ENCODE data around the gene PTBP3. TPM values are rescaled to one million over a fixed set of nuclear protein-coding genes. Genes with fewer than 3 reads are reported as not detected.

Gene PTBP3
- total and polyA plus RNA-seq, 2 donors: 26.7 to 32.8 TPM

GRCh38 chr9:112316258-112316943, 17.0 kb downstream of the PTBP3 start:
- WGBS: 97% methylated on average over 11 of the region's 11 CpGs
- Histone ChIP-seq H3K4me1 (ENCODE audit: control insufficient read depth in 2 of 2, insufficient read depth in 2 of 2, low read length in 2 of 2) (peaks cover 0 to 3% of the 10 kb centered on the region in 2 donors), H3K27ac (ENCODE audit: low read depth in 1 of 2, low read length in 1 of 2) (no peak overlapping the region)

DNA sequence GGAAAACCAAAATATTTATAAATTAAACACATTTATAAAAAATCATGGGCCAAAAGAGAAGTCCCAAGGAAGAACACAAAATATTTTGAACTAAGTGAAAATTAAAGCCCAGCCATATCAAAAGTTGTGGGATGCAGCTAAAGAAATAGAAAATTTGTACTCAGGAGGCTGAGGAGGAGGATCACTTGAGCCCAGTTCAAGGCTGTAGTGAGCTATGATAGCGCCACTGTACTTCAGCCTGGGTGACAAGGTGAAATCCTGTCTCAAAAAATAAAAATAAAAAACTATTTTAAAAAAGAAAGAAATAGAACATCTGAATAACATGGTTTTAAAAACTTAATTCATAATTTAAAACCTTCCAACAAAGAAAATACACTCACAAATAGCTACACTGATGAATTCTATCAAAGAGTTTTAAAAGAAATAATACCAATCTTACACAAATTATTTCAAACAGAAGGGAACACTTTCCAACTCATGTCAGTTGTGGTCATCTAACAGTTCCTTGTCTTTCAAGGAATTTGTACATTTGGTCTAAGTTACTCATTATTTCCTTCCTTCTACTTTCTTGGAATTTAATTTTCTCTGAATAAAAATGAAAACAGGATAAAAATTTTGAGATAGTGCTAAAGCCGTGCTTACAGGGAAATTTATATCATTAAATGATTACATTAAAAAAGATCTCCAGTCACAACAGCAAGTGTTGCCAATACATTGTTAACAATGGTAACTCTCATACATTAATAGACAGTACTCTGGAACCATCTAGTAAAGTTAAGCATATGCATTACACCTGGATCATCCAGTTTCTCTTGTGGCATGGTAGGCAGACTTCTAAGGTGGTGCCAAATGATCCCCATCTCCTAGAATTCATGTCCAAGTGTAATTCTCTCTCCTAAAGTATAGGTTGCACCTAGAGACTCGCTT, 17.8 kb downstream of the PTBP3 start:
- H3K27ac ChIP-seq (ENCODE audit: low read depth in 1 of 2, low read length in 1 of 2): no peak overlapping the region
- no peaks in the 10 kb centered on the region for H3K36me3 ChIP-seq (ENCODE audit: control insufficient read depth in 2 of 2, insufficient read depth in 2 of 2, low read length in 1 of 2)
- no peaks in the 10 kb centered on the region for H3K27me3 ChIP-seq (ENCODE audit: control insufficient read depth in 2 of 2, insufficient read depth in 1 of 2, low read length in 1 of 2)
- WGBS: 75% methylated on average over 3 of the region's 3 CpGs
- H3K4me3 ChIP-seq (ENCODE audit: low read length in 2 of 2): no peak overlapping the region
- DNase-seq (ENCODE audit: low read depth in 6 of 9, low spot score in 9 of 9): no peak
- H3K4me1 ChIP-seq (ENCODE audit: control insufficient read depth in 2 of 2, insufficient read depth in 2 of 2, low read length in 2 of 2): peaks cover 0 to 3% of the 10 kb centered on the region in 2 donors
- no peaks in the 10 kb centered on the region for H3K9me3 ChIP-seq (ENCODE audit: control insufficient read depth in 2 of 2, insufficient read depth in 1 of 2, low read length in 1 of 2)

More at GRCh38 chr9:112316258-112316943, 17.0 kb downstream of the PTBP3 start:
- H3K4me3 ChIP-seq (ENCODE audit: low read length in 2 of 2): no peak overlapping the region
- no peaks in the 10 kb centered on the region for H3K36me3 ChIP-seq (ENCODE audit: control insufficient read depth in 2 of 2, insufficient read depth in 2 of 2, low read length in 1 of 2)
- DNase-seq (ENCODE audit: low read depth in 6 of 9, low spot score in 9 of 9): no peak
- no peaks in the 10 kb centered on the region for H3K27me3 ChIP-seq (ENCODE audit: control insufficient read depth in 2 of 2, insufficient read depth in 1 of 2, low read length in 1 of 2)
- no peaks in the 10 kb centered on the region for H3K9me3 ChIP-seq (ENCODE audit: control insufficient read depth in 2 of 2, insufficient read depth in 1 of 2, low read length in 1 of 2)

DNA sequence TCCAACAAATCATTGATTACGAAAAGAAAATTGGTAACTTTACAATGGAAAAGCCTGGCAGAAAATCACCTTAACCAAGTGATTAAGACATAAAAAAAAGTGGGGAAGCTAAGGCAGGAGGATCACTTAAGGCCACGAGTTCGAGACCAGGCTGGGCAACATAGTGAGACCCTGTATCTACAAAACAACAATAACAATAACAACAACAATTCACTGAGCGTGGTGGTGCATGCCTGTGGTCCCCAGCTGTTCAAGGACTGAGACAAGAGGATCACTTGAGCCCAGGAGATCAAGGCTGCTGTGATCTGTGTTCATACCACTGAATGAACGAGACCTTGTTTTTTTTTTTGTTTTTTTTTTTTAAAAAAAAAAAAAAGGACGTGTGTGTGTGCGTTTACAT, 21.3 kb downstream of the PTBP3 start:
- 92% methylated on average over 7 of the region's 7 CpGs for WGBS

GRCh38 chr9:112311497-112311896, 21.9 kb downstream of the PTBP3 start:
- no peak for DNase-seq (ENCODE audit: low read depth in 6 of 9, low spot score in 9 of 9)
- 98% methylated on average over 3 of the region's 3 CpGs for WGBS
- peaks cover 0 to 3% of the 10 kb centered on the region in 2 donors for H3K4me1 ChIP-seq (ENCODE audit: control insufficient read depth in 2 of 2, insufficient read depth in 2 of 2, low read length in 2 of 2)

More for the DNA sequence above, 21.3 kb downstream of the PTBP3 start:
- Histone ChIP-seq H3K4me3 (ENCODE audit: low read length in 2 of 2) (no peak overlapping the region), H3K4me1 (ENCODE audit: control insufficient read depth in 2 of 2, insufficient read depth in 2 of 2, low read length in 2 of 2) (peaks cover 0 to 3% of the 10 kb centered on the region in 2 donors), H3K36me3 (ENCODE audit: control insufficient read depth in 2 of 2, insufficient read depth in 2 of 2, low read length in 1 of 2) (no peaks in the 10 kb centered on the region), H3K27ac (ENCODE audit: low read depth in 1 of 2, low read length in 1 of 2) (no peak overlapping the region), H3K27me3 (ENCODE audit: control insufficient read depth in 2 of 2, insufficient read depth in 1 of 2, low read length in 1 of 2) (no peaks in the 10 kb centered on the region), H3K9me3 (ENCODE audit: control insufficient read depth in 2 of 2, insufficient read depth in 1 of 2, low read length in 1 of 2) (no peaks in the 10 kb centered on the region)
- DNase-seq (ENCODE audit: low read depth in 6 of 9, low spot score in 9 of 9): no peak

GRCh38 chr9:112310826-112311225, 22.6 kb downstream of the PTBP3 start:
- 97% methylated on average over 4 of the region's 4 CpGs for WGBS
- H3K9me3 ChIP-seq (ENCODE audit: control insufficient read depth in 2 of 2, insufficient read depth in 1 of 2, low read length in 1 of 2): peaks cover 0 to 3% of the 10 kb centered on the region in 2 donors
- no peaks in the 10 kb centered on the region for H3K27me3 ChIP-seq (ENCODE audit: control insufficient read depth in 2 of 2, insufficient read depth in 1 of 2, low read length in 1 of 2)
- no peak overlapping the region for H3K4me3 ChIP-seq (ENCODE audit: low read length in 2 of 2)
- H3K27ac ChIP-seq (ENCODE audit: low read depth in 1 of 2, low read length in 1 of 2): no peak overlapping the region
- no peaks in the 10 kb centered on the region for H3K36me3 ChIP-seq (ENCODE audit: control insufficient read depth in 2 of 2, insufficient read depth in 2 of 2, low read length in 1 of 2)
- H3K4me1 ChIP-seq (ENCODE audit: control insufficient read depth in 2 of 2, insufficient read depth in 2 of 2, low read length in 2 of 2): peaks cover 0 to 3% of the 10 kb centered on the region in 2 donors
- no peak for DNase-seq (ENCODE audit: low read depth in 6 of 9, low spot score in 9 of 9)

More at GRCh38 chr9:112311497-112311896, 21.9 kb downstream of the PTBP3 start:
- Histone ChIP-seq H3K27ac (ENCODE audit: low read depth in 1 of 2, low read length in 1 of 2) (no peak overlapping the region), H3K4me3 (ENCODE audit: low read length in 2 of 2) (no peak overlapping the region), H3K9me3 (ENCODE audit: control insufficient read depth in 2 of 2, insufficient read depth in 1 of 2, low read length in 1 of 2) (no peaks in the 10 kb centered on the region), H3K27me3 (ENCODE audit: control insufficient read depth in 2 of 2, insufficient read depth in 1 of 2, low read length in 1 of 2) (no peaks in the 10 kb centered on the region), H3K36me3 (ENCODE audit: control insufficient read depth in 2 of 2, insufficient read depth in 2 of 2, low read length in 1 of 2) (no peaks in the 10 kb centered on the region)

GRCh38 chr9:112308588-112308987, 24.8 kb downstream of the PTBP3 start:
- no peak overlapping the region for H3K27ac ChIP-seq (ENCODE audit: low read depth in 1 of 2, low read length in 1 of 2)
- no peaks in the 10 kb centered on the region for H3K36me3 ChIP-seq (ENCODE audit: control insufficient read depth in 2 of 2, insufficient read depth in 2 of 2, low read length in 1 of 2)
- WGBS: 92% methylated on average over 5 of the region's 5 CpGs
- no peak for DNase-seq (ENCODE audit: low read depth in 6 of 9, low spot score in 9 of 9)
- H3K9me3 ChIP-seq (ENCODE audit: control insufficient read depth in 2 of 2, insufficient read depth in 1 of 2, low read length in 1 of 2): peaks cover 0 to 3% of the 10 kb centered on the region in 2 donors
- no peak overlapping the region for H3K4me3 ChIP-seq (ENCODE audit: low read length in 2 of 2)
- H3K4me1 ChIP-seq (ENCODE audit: control insufficient read depth in 2 of 2, insufficient read depth in 2 of 2, low read length in 2 of 2): peaks cover 0 to 3% of the 10 kb centered on the region in 2 donors
- H3K27me3 ChIP-seq (ENCODE audit: control insufficient read depth in 2 of 2, insufficient read depth in 1 of 2, low read length in 1 of 2): no peaks in the 10 kb centered on the region

GRCh38 chr9:112301420-112301819, 32.0 kb downstream of the PTBP3 start:
- Histone ChIP-seq H3K36me3 (ENCODE audit: control insufficient read depth in 2 of 2, insufficient read depth in 2 of 2, low read length in 1 of 2) (no peaks in the 10 kb centered on the region), H3K27ac (ENCODE audit: low read depth in 1 of 2, low read length in 1 of 2) (no peak overlapping the region), H3K4me3 (ENCODE audit: low read length in 2 of 2) (no peak overlapping the region), H3K9me3 (ENCODE audit: control insufficient read depth in 2 of 2, insufficient read depth in 1 of 2, low read length in 1 of 2) (peaks cover 0 to 3% of the 10 kb centered on the region in 2 donors), H3K4me1 (ENCODE audit: control insufficient read depth in 2 of 2, insufficient read depth in 2 of 2, low read length in 2 of 2) (no peaks in the 10 kb centered on the region), H3K27me3 (ENCODE audit: control insufficient read depth in 2 of 2, insufficient read depth in 1 of 2, low read length in 1 of 2) (no peaks in the 10 kb centered on the region)
- no peak for DNase-seq (ENCODE audit: low read depth in 6 of 9, low spot score in 9 of 9)

DNA sequence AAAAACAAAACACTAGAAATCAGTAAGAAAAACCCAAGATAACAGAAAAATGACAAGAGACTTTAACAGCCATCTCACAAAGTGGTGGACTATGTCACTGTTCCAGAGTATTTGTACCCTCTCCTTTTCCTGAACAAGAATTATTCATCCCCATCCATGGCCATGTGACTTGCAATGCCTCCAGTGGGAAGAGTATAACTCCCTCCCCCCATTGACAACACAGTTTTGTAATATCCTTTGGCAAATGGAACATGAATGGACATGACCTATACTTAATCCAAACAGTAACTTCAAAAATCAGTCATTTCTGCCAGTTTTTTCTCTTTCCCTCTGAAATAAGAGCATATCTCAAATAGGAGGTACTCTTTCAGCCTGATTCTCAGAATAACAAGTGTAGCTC, 33.9 kb downstream of the PTBP3 start:
- DNase-seq (ENCODE audit: low read depth in 6 of 9, low spot score in 9 of 9): no peak
- no peak overlapping the region for H3K4me3 ChIP-seq (ENCODE audit: low read length in 2 of 2)
- H3K4me1 ChIP-seq (ENCODE audit: control insufficient read depth in 2 of 2, insufficient read depth in 2 of 2, low read length in 2 of 2): no peaks in the 10 kb centered on the region
- H3K9me3 ChIP-seq (ENCODE audit: control insufficient read depth in 2 of 2, insufficient read depth in 1 of 2, low read length in 1 of 2): no peaks in the 10 kb centered on the region
- peaks cover 0 to 3% of the 10 kb centered on the region in 2 donors for H3K36me3 ChIP-seq (ENCODE audit: control insufficient read depth in 2 of 2, insufficient read depth in 2 of 2, low read length in 1 of 2)
- H3K27ac ChIP-seq (ENCODE audit: low read depth in 1 of 2, low read length in 1 of 2): no peak overlapping the region
- H3K27me3 ChIP-seq (ENCODE audit: control insufficient read depth in 2 of 2, insufficient read depth in 1 of 2, low read length in 1 of 2): no peaks in the 10 kb centered on the region

GRCh38 chr9:112296929-112297328, 36.5 kb downstream of the PTBP3 start:
- H3K27ac ChIP-seq (ENCODE audit: low read depth in 1 of 2, low read length in 1 of 2): no peak overlapping the region
- peaks cover 4 to 12% of the 10 kb centered on the region in 2 donors for H3K36me3 ChIP-seq (ENCODE audit: control insufficient read depth in 2 of 2, insufficient read depth in 2 of 2, low read length in 1 of 2)
- WGBS: 92% methylated on average over 9 of the region's 9 CpGs
- no peaks in the 10 kb centered on the region for H3K27me3 ChIP-seq (ENCODE audit: control insufficient read depth in 2 of 2, insufficient read depth in 1 of 2, low read length in 1 of 2)
- H3K4me3 ChIP-seq (ENCODE audit: low read length in 2 of 2): no peak overlapping the region
- no peaks in the 10 kb centered on the region for H3K4me1 ChIP-seq (ENCODE audit: control insufficient read depth in 2 of 2, insufficient read depth in 2 of 2, low read length in 2 of 2)
- no peaks in the 10 kb centered on the region for H3K9me3 ChIP-seq (ENCODE audit: control insufficient read depth in 2 of 2, insufficient read depth in 1 of 2, low read length in 1 of 2)
- DNase-seq (ENCODE audit: low read depth in 6 of 9, low spot score in 9 of 9): no peak
